K562 (cell line): ENCODE results near the gene COQ5. TPM values are rescaled to one million over a fixed set of nuclear protein-coding genes. Genes with fewer than 3 reads are reported as not detected.

Experiments used
- ATAC-seq: fragments of 200-7000 bp; cut with Tn5 transposase; 3 replicates; pipeline ENCODE4 v1.9.1; 2020; ENCODE audit warnings: moderate library complexity
- BruUV-seq: library from RNA; stranded (reverse); fragments of 400-500 nt; replicated peaks from 2 replicates; lab custom pipeline; 2021; lab: Mats Ljungman, UMichigan
- CTCF ChIA-PET: fragments of 300-600 bp; formaldehyde crosslinking; extraction: SDS; loops from one replicate; lab custom pipeline; 2021; ENCODE audit warnings: low intra/inter-chr PET ratio; lab: Yijun Ruan, JAX
- POLR2A ChIA-PET: fragments of 300-600, 350-650 bp; sonication (Branson Sonifier 250); formaldehyde crosslinking; extraction: SDS; loops from one replicate; lab custom pipeline; 2021; ENCODE audit warnings: antibody characterized with exemption, inconsistent platforms; lab: Yijun Ruan, JAX
- DNase-seq, 4 experiments: peaks; one replicate each; pipeline versions ENCODE4 v3.0.0 to v3.0.0-alpha.2; 2011 to 2018; ENCODE audit warnings: low spot score in 3 of 4, mixed read lengths in 3 of 4; ENCODE audit errors: extremely low read depth in 1 of 4
- FAIRE-seq: peaks from 2 replicates; lab custom pipeline; 2011; peaks lifted over from hg19 to GRCh38; lab: Jason Lieb, UNC
- H2AFZ ChIP-seq: 2 replicates; pipeline ENCODE4 v1.6.0; 2011; ENCODE audit warnings: low read depth, low read length, control low read depth, inconsistent platforms
- H3K27ac ChIP-seq: fragments of 200-600 bp; 3 replicates; pipeline ENCODE4 v1.8.0; 2011; ENCODE audit warnings: low read depth, mild to moderate bottlenecking, control low read depth, inconsistent platforms, low read length, moderate library complexity, mixed read lengths; ENCODE audit errors: extremely low read depth
- H3K27me3 ChIP-seq, 2 experiments: fragments of 300-600 bp in 1 of 2; 2 replicates in 1 of 2; 3 replicates in 1 of 2; pipeline versions ENCODE4 v1.6.0 to v1.8.0; 2011; ENCODE audit warnings: inconsistent platforms in 2 of 2, low read length in 2 of 2, mild to moderate bottlenecking in 1 of 2, mixed read lengths in 1 of 2, moderate library complexity in 1 of 2; ENCODE audit not compliant: control insufficient read depth in 2 of 2, insufficient read depth in 2 of 2
- H3K36me3 ChIP-seq: fragments of 300-600 bp; 3 replicates; pipeline ENCODE4 v1.8.0; 2011; ENCODE audit warnings: mild to moderate bottlenecking, low read length, inconsistent platforms; ENCODE audit not compliant: control insufficient read depth, insufficient read depth
- H3K4me1 ChIP-seq, 2 experiments: fragments of 200-600 bp in 1 of 2; replicated peaks in 1 of 2; 2 replicates in 1 of 2; 3 replicates in 1 of 2; pipeline versions ENCODE4 v1.5.1 to v1.8.0; 2011; ENCODE audit warnings: inconsistent platforms in 2 of 2, low read length in 2 of 2, mild to moderate bottlenecking in 1 of 2, mixed read lengths in 1 of 2, moderate library complexity in 1 of 2; ENCODE audit not compliant: control insufficient read depth in 2 of 2, insufficient read depth in 2 of 2
- H3K4me2 ChIP-seq: 2 replicates; pipeline ENCODE4 v1.6.1; 2011; ENCODE audit warnings: low read length, control low read depth, inconsistent platforms, mixed read lengths; ENCODE audit not compliant: insufficient read depth
- H3K4me3 ChIP-seq: fragments of 200-600 bp; sonication (generic), shearing (Covaris generic); 2 replicates; pipeline ENCODE4 v1.5.1; 2016; ENCODE audit warnings: control low read depth, inconsistent platforms
- H3K79me2 ChIP-seq: fragments of 200-600 bp; 3 replicates; pipeline ENCODE4 v1.8.0; 2011; ENCODE audit warnings: low read length, inconsistent platforms; ENCODE audit not compliant: control insufficient read depth, insufficient read depth
- H3K9ac ChIP-seq, 2 experiments: 2 replicates each; pipeline versions ENCODE4 v1.6.0 to v1.6.1; 2011; ENCODE audit warnings: low read depth in 2 of 2, low read length in 2 of 2, control low read depth in 1 of 2, inconsistent platforms in 1 of 2, mild to moderate bottlenecking in 1 of 2, mixed read lengths in 1 of 2; ENCODE audit not compliant: insufficient read depth in 1 of 2
- H3K9me1 ChIP-seq: one replicate; pipeline ENCODE4 v1.6.0; 2011; ENCODE audit warnings: inconsistent platforms, mild to moderate bottlenecking, low read length, moderate library complexity; ENCODE audit not compliant: control insufficient read depth, insufficient read depth
- H3K9me3 ChIP-seq: replicated peaks from 2 replicates; pipeline ENCODE4 v1.5.1; 2011; ENCODE audit warnings: low read depth, low read length, inconsistent platforms; ENCODE audit not compliant: control insufficient read depth, insufficient read depth
- H4K20me1 ChIP-seq: replicated peaks from 2 replicates; pipeline ENCODE4 v1.6.1; 2011; ENCODE audit warnings: low read length, inconsistent platforms, mixed read lengths; ENCODE audit not compliant: control insufficient read depth, insufficient read depth
- HDAC6 ChIP-seq: IDR thresholded peaks from 2 replicates; pipeline ENCODE4 v1.6.1; 2012; ENCODE audit warnings: low read depth, mild to moderate bottlenecking, control low read depth, inconsistent platforms, low read length, moderate library complexity
- MECOM ChIP-seq: fragments of 250-450 bp; sonication (Bioruptor Pico); IDR thresholded peaks from 2 replicates; pipeline ENCODE4 v1.8.0; 2022; ENCODE audit warnings: inconsistent platforms
- NFE2 ChIP-seq: IDR thresholded peaks from 2 replicates; pipeline ENCODE4 v1.6.1; 2014; ENCODE audit warnings: antibody characterized with exemption, low read depth
- SPI1 ChIP-seq: IDR thresholded peaks from 2 replicates; pipeline ENCODE4 v1.6.1; 2011; ENCODE audit warnings: low read depth, low read length, control low read depth, borderline replicate concordance
- USF1 ChIP-seq: sonication (generic); formaldehyde crosslinking; IDR thresholded peaks from 2 replicates; pipeline ENCODE4 v1.9.0; 2022; ENCODE audit warnings: mild to moderate bottlenecking, missing genetic modification reagents
- ZFX ChIP-seq: sonication (generic); formaldehyde crosslinking; IDR thresholded peaks from 2 replicates; pipeline ENCODE4 v1.8.0; 2022; ENCODE audit warnings: mild to moderate bottlenecking, missing genetic modification reagents, moderate library complexity
- ZNF224 ChIP-seq: sonication (generic); formaldehyde crosslinking; IDR thresholded peaks from 2 replicates; pipeline ENCODE4 v1.8.0; 2022; ENCODE audit warnings: mild to moderate bottlenecking, missing genetic modification reagents
- ZNF232 ChIP-seq: sonication (generic); formaldehyde crosslinking; IDR thresholded peaks from 2 replicates; pipeline ENCODE4 v1.8.0; 2022; ENCODE audit warnings: mild to moderate bottlenecking, missing genetic modification reagents
- ZNF518B ChIP-seq: fragments of 250-450 bp; sonication (Bioruptor Pico); IDR thresholded peaks from 2 replicates; pipeline ENCODE4 v1.5.0; 2021; ENCODE audit warnings: mild to moderate bottlenecking, moderate library complexity
- ZNF592 ChIP-seq: fragments of 450-650 bp; IDR thresholded peaks from 2 replicates; pipeline ENCODE4 v1.6.1; 2017; ENCODE audit warnings: antibody characterized with exemption, mild to moderate bottlenecking
- ZNF707 ChIP-seq: fragments of 250-450 bp; sonication (Bioruptor Pico); conservative IDR thresholded peaks from 2 replicates; pipeline ENCODE4 v1.8.0; 2022; ENCODE audit warnings: inconsistent platforms, mild to moderate bottlenecking, moderate library complexity
- WGBS: fragments of 100-300 bp; shearing (Covaris generic); methylation state at CpG from one replicate; pipeline ENCODE4 v1.1.6; 2016; ENCODE audit warnings: low coverage, mixed read lengths; ENCODE audit not compliant: insufficient coverage; ENCODE audit errors: missing lambda C conversion rate; 5-methylcytosine and 5-hydroxymethylcytosine counted together
- in situ Hi-C: fragments of 300-500 bp; cut with MboI; formaldehyde crosslinking; loops from 4 replicates; pipeline ENCODE4 v1.15.0; 2018; ENCODE audit warnings: inconsistent platforms, mixed read lengths
- intact Hi-C: fragments of 100-400 bp; cut with micrococcal nuclease; formaldehyde crosslinking; loops from 2 replicates; pipeline ENCODE4 v1.14.2; 2022
- polyA plus RNA-seq, 8 experiments: library from polyadenylated mRNA; depleted of rRNA in 4 of 8; stranded (reverse) in 5 of 8; unstranded in 3 of 8; fragments of >200 nt; fragmentation: Nextera tagmentation in 2 of 8; fragmentation: Illumina TruSeq in 1 of 8; extraction: Ambion mirVana in 2 of 8; extraction: Trizol in 1 of 8; gene quantifications; 2 replicates each; pipeline versions ENCODE4 v1.2.1 to v1.2.3, GENCODE V29; 2011 to 2014; ENCODE audit warnings: inconsistent platforms in 1 of 8, missing spikeins in 1 of 8
- total RNA-seq, 7 experiments: library from RNA; depleted of rRNA in 6 of 7; stranded (reverse); fragments of >200 nt in 6 of 7; fragmentation: Illumina TruSeq in 2 of 7; extraction: Trizol in 2 of 7; gene quantifications; 2 replicates each; pipeline versions ENCODE4 v1.2.1 to v1.2.3, GENCODE V29; 2011 to 2021; ENCODE audit warnings: low replicate concordance in 1 of 7

COQ5 gene
- total and polyA plus RNA-seq, 9 of the 15 experiments (the other 6 are each of a cell fraction or from before 2014, with no cell fraction given): 19.2 to 59.7 (median 30.4) TPM

- BruUV-seq: no TSS peak
- no peaks in the 10 kb centered on the region for H3K9me1 ChIP-seq
- H3K79me2 ChIP-seq: peaks cover 7% of the 10 kb centered on the region; the same call in 2 of the 3 replicates
- no peaks in the 10 kb centered on the region; a peak in 1 of 5 replicates for H3K27me3 ChIP-seq
- in situ Hi-C loops: no loop called here
- no peaks in the 10 kb centered on the region for H3K9me3 ChIP-seq
- CTCF ChIA-PET: no interaction called here
- H3K4me1 ChIP-seq: peaks cover 15 to 26% of the 10 kb centered on the region in 2 experiments; a peak in 4 of 5 replicates
- ATAC-seq (peak; percentile 73), DNase-seq (peak; percentile 37 to 58 (median 50)), FAIRE-seq (peak; percentile 35)
- peak overlapping the region; percentile 14; the same call in 1 of the 2 replicates for H2AFZ ChIP-seq
- H3K9ac ChIP-seq: peak overlapping the region; percentile 52 to 56; a peak in 3 of 4 replicates
- no peaks in the 10 kb centered on the region for H4K20me1 ChIP-seq
- H3K4me2 ChIP-seq: no peak overlapping the region; the same call in 1 of the 2 replicates
- POLR2A ChIA-PET: interaction anchor here (0.6 to 2.5 kb wide), 11 partner anchors 8 to 250 kb away, joined by 3 to 12 read pairs (median 3); partner anchors contain the start of genes DYNLL1 and RNU4-2
- H3K27ac ChIP-seq: peak overlapping the region; percentile 69
- peaks cover 28% of the 10 kb centered on the region for H3K36me3 ChIP-seq
- 28% methylated on average over 4 of the region's 5 CpGs for WGBS
- intact Hi-C loops: no loop called here
- no peak overlapping the region for H3K4me3 ChIP-seq
- TF ChIP-seq HDAC6 (no peak), ZNF592 (peak; percentile 46; the same call in 1 of the 2 replicates), ZNF518B (CRISPR knock-in tag) (no peak), ZNF224 (no peak), USF1 (CRISPR knock-in tag) (no peak), ZNF707 (no peak), SPI1 (0 out of 2 replicates have a peak, but pooled peaks have one; percentile 0), ZNF232 (CRISPR knock-in tag) (no peak), ZFX (CRISPR knock-in tag) (no peak), MECOM (CRISPR knock-in tag) (no peak), NFE2 (no peak)
Observed at GRCh38 chr12:120488057-120488640, 40.8 kb downstream of the COQ5 start.
